SK-N-SH treated with all-trans-retinoic acid at 6 μM for 48 hours (cell line): ENCODE results near the gene ZNF334.

ENCODE experiments used
- ATAC-seq: fragments of 200-7000 bp; cut with Tn5 transposase; 3 replicates; pipeline ENCODE4 v1.9.1; 2020; ENCODE audit warnings: mild to moderate bottlenecking, moderate library complexity
- ARNTL ChIP-seq: fragments of 450-650 bp; formaldehyde crosslinking; IDR thresholded peaks from 2 replicates; pipeline ENCODE4 v1.5.0; 2020; ENCODE audit warnings: low read depth, mild to moderate bottlenecking, moderate library complexity, borderline replicate concordance
- BACH2 ChIP-seq: fragments of 250-450 bp; sonication (Bioruptor Pico); IDR thresholded peaks from 2 replicates; pipeline ENCODE4 v1.9.0; 2021; ENCODE audit warnings: mild to moderate bottlenecking, borderline replicate concordance
- CREB5 ChIP-seq: fragments of 250-450 bp; sonication (Bioruptor Pico); IDR thresholded peaks from 2 replicates; pipeline ENCODE4 v1.5.1; 2020; ENCODE audit warnings: low read depth, mild to moderate bottlenecking, moderate library complexity
- CSDC2 ChIP-seq: fragments of 250-450 bp; sonication (Bioruptor Pico); IDR thresholded peaks from 2 replicates; pipeline ENCODE4 v1.5.0; 2020; ENCODE audit warnings: mild to moderate bottlenecking, moderate library complexity
- CSRNP3 ChIP-seq: fragments of 250-450 bp; sonication (Bioruptor Pico); IDR thresholded peaks from 2 replicates; pipeline ENCODE4 v1.5.1; 2021; ENCODE audit warnings: mild to moderate bottlenecking, moderate library complexity
- ESRRG ChIP-seq: fragments of 250-450 bp; sonication (Bioruptor Pico); IDR thresholded peaks from 2 replicates; pipeline ENCODE4 v1.6.1; 2021; ENCODE audit warnings: mild to moderate bottlenecking
- GLIS3 ChIP-seq: fragments of 250-450 bp; sonication (Bioruptor Pico); IDR thresholded peaks from 2 replicates; pipeline ENCODE4 v1.5.0; 2020; ENCODE audit warnings: mild to moderate bottlenecking, moderate library complexity
- ISL1 ChIP-seq: fragments of 250-450 bp; sonication (Bioruptor Pico); IDR thresholded peaks from 2 replicates; pipeline ENCODE4 v2.1.2; 2022; ENCODE audit warnings: mild to moderate bottlenecking, moderate library complexity
- PATZ1 ChIP-seq: fragments of 250-450 bp; sonication (Bioruptor Pico); IDR thresholded peaks from 2 replicates; pipeline ENCODE4 v1.8.0; 2020; ENCODE audit warnings: mild to moderate bottlenecking, moderate library complexity, borderline replicate concordance
- POU6F1 ChIP-seq: fragments of 250-450 bp; sonication (Bioruptor Pico); IDR thresholded peaks from 2 replicates; pipeline ENCODE4 v1.8.0; 2021; ENCODE audit warnings: low read depth, mild to moderate bottlenecking, moderate library complexity, borderline replicate concordance
- PPARA ChIP-seq: fragments of 250-450 bp; sonication (Bioruptor Pico); IDR thresholded peaks from 2 replicates; pipeline ENCODE4 v1.5.0; 2020; ENCODE audit warnings: mild to moderate bottlenecking, borderline replicate concordance
- RARB ChIP-seq: fragments of 250-450 bp; sonication (Bioruptor Pico); IDR thresholded peaks from 2 replicates; pipeline ENCODE4 v1.8.0; 2021; ENCODE audit warnings: mild to moderate bottlenecking, moderate library complexity
- SNAI2 ChIP-seq: fragments of 250-450 bp; sonication (Bioruptor Pico); IDR thresholded peaks from 2 replicates; pipeline ENCODE4 v1.5.0; 2020; ENCODE audit warnings: mild to moderate bottlenecking, moderate library complexity
- TCF4 ChIP-seq: fragments of 250-450 bp; sonication (Bioruptor Pico); IDR thresholded peaks from 2 replicates; pipeline ENCODE4 v1.8.0; 2021; ENCODE audit warnings: mild to moderate bottlenecking, moderate library complexity, borderline replicate concordance
- TOX ChIP-seq: fragments of 250-450 bp; sonication (Bioruptor Pico); IDR thresholded peaks from 2 replicates; pipeline ENCODE4 v1.8.0; 2021; ENCODE audit warnings: mild to moderate bottlenecking, moderate library complexity, borderline replicate concordance
- TSHZ2 ChIP-seq: fragments of 250-450 bp; sonication (Bioruptor Pico); IDR thresholded peaks from 2 replicates; pipeline ENCODE4 v1.5.0; 2020; ENCODE audit warnings: mild to moderate bottlenecking, moderate library complexity
- ZC3H10 ChIP-seq: fragments of 250-450 bp; sonication (Bioruptor Pico); IDR thresholded peaks from 2 replicates; pipeline ENCODE4 v1.5.1; 2021; ENCODE audit warnings: mild to moderate bottlenecking, moderate library complexity
- ZFP3 ChIP-seq: fragments of 250-450 bp; sonication (Bioruptor Pico); IDR thresholded peaks from 2 replicates; pipeline ENCODE4 v1.5.0; 2020; ENCODE audit warnings: mild to moderate bottlenecking, moderate library complexity
- ZFP30 ChIP-seq: fragments of 450-650 bp; formaldehyde crosslinking; IDR thresholded peaks from 2 replicates; pipeline ENCODE4 v1.5.0; 2022; ENCODE audit warnings: mild to moderate bottlenecking, moderate library complexity
- ZNF565 ChIP-seq: fragments of 450-650 bp; formaldehyde crosslinking; conservative IDR thresholded peaks from 2 replicates; pipeline ENCODE4 v1.5.0; 2020; ENCODE audit warnings: low read depth, mild to moderate bottlenecking, moderate library complexity

The ZNF334 gene

DNA sequence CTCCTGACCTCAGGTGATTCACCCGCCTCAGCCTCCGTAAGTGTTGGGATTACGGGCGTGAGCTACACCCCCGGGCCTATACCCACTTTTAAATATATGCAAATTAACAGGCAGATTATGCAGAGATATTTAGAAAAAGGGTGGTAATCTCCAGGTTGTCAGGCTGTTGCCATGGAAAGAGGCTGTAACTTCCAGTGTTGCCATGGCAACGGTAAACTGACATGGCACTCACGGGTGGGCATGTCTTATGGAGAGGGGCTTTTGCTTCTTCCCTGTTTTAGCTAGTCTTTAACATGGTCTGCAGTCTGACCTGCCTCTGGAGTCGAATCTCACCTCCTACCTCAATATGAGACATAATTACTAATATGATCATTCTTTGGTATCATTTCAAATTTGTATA lies 44.9 kb downstream of the ZNF334 start:
- ATAC-seq, result no peak

GRCh38 chr20:46464451-46464850 lies 48.9 kb downstream of the ZNF334 start:
- ATAC-seq, result no peak
- no peak for TF ChIP-seq CSDC2
- TF ChIP-seq PPARA (CRISPR knock-in tag), result no peak
- no peak for TF ChIP-seq ZFP30 (CRISPR knock-in tag)
- TF ChIP-seq ZC3H10 (CRISPR knock-in tag), result no peak
- no peak for TF ChIP-seq ISL1 (CRISPR knock-in tag)

More for the DNA sequence above, 44.9 kb downstream of the ZNF334 start:
- no peak for TF ChIP-seq GLIS3
- no peak for TF ChIP-seq CREB5 (CRISPR knock-in tag)
- no peak for TF ChIP-seq ZFP30 (CRISPR knock-in tag)
- TF ChIP-seq ISL1 (CRISPR knock-in tag), result no peak
- TF ChIP-seq PPARA (CRISPR knock-in tag), result no peak
- TF ChIP-seq CSRNP3 (CRISPR knock-in tag), result no peak
- no peak for TF ChIP-seq CSDC2
- no peak for TF ChIP-seq ZC3H10 (CRISPR knock-in tag)
- TF ChIP-seq, all 23 proteins: peak for 0

- TF ChIP-seq TSHZ2 (no peak), CREB5 (CRISPR knock-in tag) (no peak), CSDC2 (no peak), TCF4 (CRISPR knock-in tag) (no peak), RARB (CRISPR knock-in tag) (no peak), ZFP3 (CRISPR knock-in tag) (no peak), ARNTL (no peak), POU6F1 (CRISPR knock-in tag) (no peak), TOX (CRISPR knock-in tag) (no peak), SNAI2 (CRISPR knock-in tag) (no peak), ESRRG (CRISPR knock-in tag) (no peak), ZNF565 (CRISPR knock-in tag) (no peak), PATZ1 (no peak), BACH2 (CRISPR knock-in tag) (no peak)
- no peak for ATAC-seq
Measured at GRCh38 chr20:46463852-46464251, 49.5 kb downstream of the ZNF334 start.
